PC-3 (cell line): ENCODE data around the gene WDR93. TPM values are rescaled to one million over a fixed set of nuclear protein-coding genes. Genes with fewer than 3 reads are reported as not detected.

Source experiments
- ATAC-seq: fragments of 200-7000 bp; cut with Tn5 transposase; 2 replicates; pipeline ENCODE4 v1.9.1; 2020; ENCODE audit warnings: mild to moderate bottlenecking, moderate library complexity
- BruUV-seq: library from RNA; stranded (reverse); fragments of 400-500 nt; replicated peaks from 2 replicates; lab custom pipeline; 2021; lab: Mats Ljungman, UMichigan
- CTCF ChIA-PET: fragments of 300-600 bp; sonication (Branson Sonifier 250); formaldehyde crosslinking; loops from one replicate; lab custom pipeline; 2022; ENCODE audit warnings: antibody characterized with exemption; lab: Charles Lee
- POLR2A ChIA-PET: fragments of 300-600 bp; sonication (Branson Sonifier 250); formaldehyde crosslinking; loops from one replicate; lab custom pipeline; 2022; ENCODE audit warnings: antibody characterized with exemption; ENCODE audit not compliant: unreplicated experiment; lab: Charles Lee
- DNase-seq: peaks from one replicate; pipeline ENCODE4 v3.0.0-alpha.2; 2015
- H2AFZ ChIP-seq: fragments of 300-600 bp; sonication (generic); 2 replicates; pipeline ENCODE4 v1.6.0; 2016; ENCODE audit warnings: antibody characterized with exemption, low read length
- H3F3A ChIP-seq: fragments of 300-600 bp; sonication (generic); one replicate; pipeline ENCODE4 v1.6.0; 2017; ENCODE audit warnings: antibody characterized with exemption, low read length, control low read depth, mild to moderate bottlenecking; ENCODE audit not compliant: unreplicated experiment
- H3K27ac ChIP-seq: fragments of 300-600 bp; sonication (generic); 2 replicates; pipeline ENCODE4 v1.5.1; 2016; ENCODE audit warnings: mild to moderate bottlenecking, low read length
- H3K27me3 ChIP-seq: fragments of 300-600 bp; sonication (generic); 2 replicates; pipeline ENCODE4 v1.6.1; 2016; ENCODE audit warnings: low read length, mixed read lengths
- H3K36me3 ChIP-seq: fragments of 300-600 bp; sonication (generic); 2 replicates; pipeline ENCODE4 v1.6.1; 2016; ENCODE audit warnings: low read depth, mixed run types, low read length, mixed read lengths
- H3K4me1 ChIP-seq: fragments of 300-600 bp; sonication (generic); 2 replicates; pipeline ENCODE4 v1.5.1; 2016; ENCODE audit warnings: low read length; ENCODE audit not compliant: insufficient read depth
- H3K4me2 ChIP-seq: fragments of 300-600 bp; sonication (generic); 2 replicates; pipeline ENCODE4 v1.6.0; 2016; ENCODE audit warnings: low read length
- H3K4me3 ChIP-seq: fragments of 300-600 bp; sonication (generic); 2 replicates; pipeline ENCODE4 v1.5.1; 2016; ENCODE audit warnings: mild to moderate bottlenecking, low read length, mixed read lengths
- H3K79me2 ChIP-seq: fragments of 300-600 bp; sonication (generic); 2 replicates; pipeline ENCODE4 v1.6.1; 2017; ENCODE audit warnings: low read length, mixed read lengths
- H3K9ac ChIP-seq: fragments of 300-600 bp; sonication (generic); 2 replicates; pipeline ENCODE4 v1.6.0; 2016; ENCODE audit warnings: mild to moderate bottlenecking, low read length
- H3K9me2 ChIP-seq: fragments of 300-600 bp; sonication (generic); replicated peaks from 2 replicates; pipeline ENCODE4 v1.6.1; 2016; ENCODE audit warnings: mixed run types, low read length, mixed read lengths
- H3K9me3 ChIP-seq: fragments of 300-600 bp; sonication (generic); 2 replicates; pipeline ENCODE4 v1.6.1; 2016; ENCODE audit warnings: low read length, mixed read lengths
- H4K20me1 ChIP-seq: fragments of 300-600 bp; sonication (generic); 2 replicates; pipeline ENCODE4 v1.6.1; 2016; ENCODE audit warnings: low read length, mixed read lengths
- EZH2 ChIP-seq: fragments of 300-600 bp; sonication (generic); IDR thresholded peaks from one replicate; pipeline ENCODE4 v1.6.1; 2017; ENCODE audit warnings: antibody characterized with exemption, mild to moderate bottlenecking, low read length; ENCODE audit not compliant: unreplicated experiment
- EZH2phosphoT487 ChIP-seq: fragments of 300-600 bp; sonication (generic); IDR thresholded peaks from 2 replicates; pipeline ENCODE4 v1.6.1; 2018; ENCODE audit warnings: mild to moderate bottlenecking, antibody characterized with exemption, low read length, borderline replicate concordance
- intact Hi-C: fragments of 100-400 bp; cut with micrococcal nuclease; formaldehyde crosslinking; loops from 2 replicates; pipeline ENCODE4 v1.9.0; 2023
- total RNA-seq: library from RNA; depleted of rRNA; stranded (reverse); fragments of >200 nt; gene quantifications from 2 replicates; pipeline ENCODE4 v1.2.3, GENCODE V29; 2014
- TF ChIP-seq, protein P1 (sequence below): fragments of 300-600 bp; sonication (generic); conservative IDR thresholded peaks from 2 replicates; pipeline ENCODE4 v1.5.1; 2017; ENCODE audit warnings: antibody characterized with exemption, low read depth, mild to moderate bottlenecking, low read length

WDR93 gene
- total RNA-seq, 1 experiment from 2014 or later, result 0.22 TPM

DNA sequence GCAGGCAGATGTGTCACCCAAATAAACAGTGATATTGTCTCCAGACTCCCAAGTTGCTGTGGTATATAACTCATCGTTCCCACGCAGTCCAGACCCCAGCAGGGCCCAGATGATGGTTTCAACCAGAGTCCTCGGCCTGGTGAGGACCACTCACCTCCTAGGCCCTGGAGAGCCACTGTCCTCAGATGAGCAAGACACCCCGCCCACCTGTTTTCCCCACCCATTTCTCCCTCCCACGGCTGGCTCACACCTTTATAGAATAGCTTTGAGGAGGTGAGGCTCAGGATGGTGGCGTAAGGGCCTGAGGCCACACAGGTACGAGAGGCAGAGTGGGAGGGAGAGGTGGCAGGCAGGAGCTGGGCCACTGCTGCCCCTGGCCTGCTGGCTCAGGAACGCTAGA is 53.0 kb downstream of the WDR93 start:
- H3F3A ChIP-seq, result no peaks in the 10 kb centered on the region
- no peak overlapping the region for H3K4me2 ChIP-seq
- no peak overlapping the region for H3K27ac ChIP-seq
- no TSS peak for BruUV-seq
- DNase-seq (peak; percentile 31), ATAC-seq (no peak)
- peaks cover 13% of the 10 kb centered on the region for H3K79me2 ChIP-seq
- H4K20me1 ChIP-seq, result no peaks in the 10 kb centered on the region
- no peaks in the 10 kb centered on the region for H3K9me2 ChIP-seq
- H2AFZ ChIP-seq, result no peak overlapping the region
- peaks cover 22% of the 10 kb centered on the region for H3K4me1 ChIP-seq
- no peaks in the 10 kb centered on the region for H3K36me3 ChIP-seq
- H3K9ac ChIP-seq, result no peak overlapping the region
- no peaks in the 10 kb centered on the region for H3K9me3 ChIP-seq
- TF ChIP-seq EZH2phosphoT487 (no peak), EZH2 (no peak)
- TF ChIP-seq, protein P1, sequence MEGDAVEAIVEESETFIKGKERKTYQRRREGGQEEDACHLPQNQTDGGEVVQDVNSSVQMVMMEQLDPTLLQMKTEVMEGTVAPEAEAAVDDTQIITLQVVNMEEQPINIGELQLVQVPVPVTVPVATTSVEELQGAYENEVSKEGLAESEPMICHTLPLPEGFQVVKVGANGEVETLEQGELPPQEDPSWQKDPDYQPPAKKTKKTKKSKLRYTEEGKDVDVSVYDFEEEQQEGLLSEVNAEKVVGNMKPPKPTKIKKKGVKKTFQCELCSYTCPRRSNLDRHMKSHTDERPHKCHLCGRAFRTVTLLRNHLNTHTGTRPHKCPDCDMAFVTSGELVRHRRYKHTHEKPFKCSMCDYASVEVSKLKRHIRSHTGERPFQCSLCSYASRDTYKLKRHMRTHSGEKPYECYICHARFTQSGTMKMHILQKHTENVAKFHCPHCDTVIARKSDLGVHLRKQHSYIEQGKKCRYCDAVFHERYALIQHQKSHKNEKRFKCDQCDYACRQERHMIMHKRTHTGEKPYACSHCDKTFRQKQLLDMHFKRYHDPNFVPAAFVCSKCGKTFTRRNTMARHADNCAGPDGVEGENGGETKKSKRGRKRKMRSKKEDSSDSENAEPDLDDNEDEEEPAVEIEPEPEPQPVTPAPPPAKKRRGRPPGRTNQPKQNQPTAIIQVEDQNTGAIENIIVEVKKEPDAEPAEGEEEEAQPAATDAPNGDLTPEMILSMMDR, result no peak
- H3K4me3 ChIP-seq, result no peak overlapping the region
- intact Hi-C loops, result loop anchor here (5.0 kb wide), 2 partner anchors 86 to 344 kb away; partner anchors contain the start of gene KIF7
- POLR2A ChIA-PET, result no interaction called here
- H3K27me3 ChIP-seq, result no peaks in the 10 kb centered on the region
- CTCF ChIA-PET, result no interaction called here

DNA sequence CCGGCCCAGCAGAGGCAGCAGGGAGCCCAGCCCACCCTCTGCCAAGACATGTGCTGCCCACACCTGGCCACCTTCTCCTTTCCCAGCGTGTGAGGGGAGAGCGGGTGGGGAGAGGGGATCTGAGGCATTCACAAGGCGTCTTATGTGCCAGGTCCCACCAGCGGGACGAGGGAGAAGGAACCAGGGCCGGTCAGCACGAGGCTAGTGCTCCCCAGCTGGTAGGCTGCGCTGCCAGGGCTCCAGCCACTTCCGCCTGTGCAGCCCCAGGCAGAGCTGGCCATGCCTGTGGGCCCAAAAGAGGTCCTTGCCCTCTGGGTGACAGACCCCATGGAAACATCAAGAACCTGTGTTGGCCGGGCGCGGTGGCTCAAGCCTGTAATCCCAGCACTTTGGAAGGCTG is 54.5 kb downstream of the WDR93 start:
- no peak overlapping the region for H3K27ac ChIP-seq
- no TSS peak for BruUV-seq
- H2AFZ ChIP-seq, result no peak overlapping the region

DNA sequence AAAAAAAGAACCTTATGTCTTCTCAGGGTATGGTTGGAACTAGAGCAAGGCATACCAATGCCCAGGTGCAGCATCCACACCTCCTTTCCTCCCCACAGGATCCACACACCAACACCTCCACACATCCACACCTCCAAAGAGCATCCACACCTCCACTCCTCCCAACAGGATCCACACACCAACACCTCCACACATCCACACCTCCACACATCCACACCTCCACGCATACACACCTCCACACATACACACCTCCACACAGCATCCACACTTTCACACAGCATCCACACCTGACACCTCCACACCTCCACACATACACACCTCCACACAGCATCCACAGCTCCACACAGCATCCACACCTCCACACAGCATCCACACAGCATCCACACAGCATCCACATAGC is 55.2 kb downstream of the WDR93 start:
- H3K79me2 ChIP-seq, result peaks cover 34% of the 10 kb centered on the region
- H3K27ac ChIP-seq, result no peak overlapping the region
- 0 out of 2 replicates have a peak, but pooled peaks cover 3% of the 10 kb centered on the region for H3K36me3 ChIP-seq
- H4K20me1 ChIP-seq, result no peaks in the 10 kb centered on the region
- no peak for TF ChIP-seq EZH2phosphoT487
- no peak for TF ChIP-seq EZH2
- TF ChIP-seq, protein P1, result no peak
- H3K4me1 ChIP-seq, result peaks cover 32% of the 10 kb centered on the region
- H2AFZ ChIP-seq, result no peak overlapping the region
- intact Hi-C loops, result no loop called here
- ChIA-PET POLR2A (no interaction called here), CTCF (no interaction called here)
- ATAC-seq (no peak), DNase-seq (no peak)
- no peak overlapping the region for H3K4me2 ChIP-seq
- no peaks in the 10 kb centered on the region for H3K9me3 ChIP-seq
- H3F3A ChIP-seq, result no peaks in the 10 kb centered on the region
- no TSS peak for BruUV-seq
- no peaks in the 10 kb centered on the region for H3K9me2 ChIP-seq
- no peak overlapping the region for H3K9ac ChIP-seq
- no peaks in the 10 kb centered on the region for H3K27me3 ChIP-seq
- H3K4me3 ChIP-seq, result no peak overlapping the region

More for the DNA sequence above, 54.5 kb downstream of the WDR93 start:
- Histone ChIP-seq H3K9me2 (no peaks in the 10 kb centered on the region), H3K79me2 (peaks cover 29% of the 10 kb centered on the region), H3F3A (no peaks in the 10 kb centered on the region), H4K20me1 (no peaks in the 10 kb centered on the region), H3K9ac (no peak overlapping the region), H3K4me3 (no peak overlapping the region), H3K4me2 (no peak overlapping the region), H3K27me3 (no peaks in the 10 kb centered on the region), H3K9me3 (no peaks in the 10 kb centered on the region), H3K4me1 (peaks cover 35% of the 10 kb centered on the region), H3K36me3 (0 out of 2 replicates have a peak, but pooled peaks cover 3% of the 10 kb centered on the region)
- intact Hi-C loops, result no loop called here
- ChIA-PET POLR2A (no interaction called here), CTCF (no interaction called here)
- DNase-seq, result no peak
- TF ChIP-seq, protein P1, result no peak
- TF ChIP-seq EZH2phosphoT487 (no peak), EZH2 (no peak)
- no peak for ATAC-seq
